Gastroesophageal sphincter (tissue), 4 donors: ENCODE measurements around the gene ANK2. TPM values are rescaled to one million over a fixed set of nuclear protein-coding genes. Genes with fewer than 3 reads are reported as not detected.

Experiments
- ATAC-seq: fragments of 150-250 bp; one replicate; pipeline ENCODE4 v1.9.1; 2016; ENCODE audit warnings: mild to moderate bottlenecking, moderate library complexity
- H3K27ac ChIP-seq, 4 donors: fragments of 200-600 bp; sonication (generic) in 3 of 4; 1 replicate in 3 of 4; 2 replicates in 1 of 4; pipeline ENCODE4 v1.5.1; 2016 to 2019
- H3K27me3 ChIP-seq: fragments of 200-600 bp; sonication (generic); one replicate; pipeline ENCODE4 v1.5.1; 2019
- H3K36me3 ChIP-seq, 2 donors: fragments of 200-600 bp; sonication (generic); one replicate each; pipeline ENCODE4 v1.5.1; 2019; ENCODE audit warnings: control low read depth in 1 of 2
- H3K4me1 ChIP-seq, 3 donors: fragments of 200-600 bp; sonication (generic); 1 replicate in 2 of 3; 2 replicates in 1 of 3; pipeline ENCODE4 v1.5.1; 2016 to 2019; ENCODE audit warnings: control low read depth in 2 of 3
- H3K4me3 ChIP-seq, 2 donors: fragments of 200-600 bp; sonication (generic); one replicate each; pipeline ENCODE4 v1.5.1; 2019; ENCODE audit warnings: mild to moderate bottlenecking in 1 of 2, moderate library complexity in 1 of 2
- H3K9me3 ChIP-seq, 3 donors: fragments of 200-600 bp; sonication (generic); one replicate each; pipeline ENCODE4 v1.5.1; 2017 to 2019; ENCODE audit warnings: control low read depth in 2 of 3
- EP300 ChIP-seq: sonication (generic); formaldehyde crosslinking; IDR thresholded peaks from one replicate; pipeline ENCODE4 v1.6.1; 2017; ENCODE audit warnings: antibody characterized with exemption, mild to moderate bottlenecking
- POLR2A ChIP-seq, 2 donors: fragments of 450-650 bp; IDR thresholded peaks; one replicate each; pipeline ENCODE4 v1.6.1; 2017; ENCODE audit warnings: antibody characterized with exemption in 2 of 2, mild to moderate bottlenecking in 2 of 2, moderate library complexity in 1 of 2
- POLR2AphosphoS5 ChIP-seq: sonication (generic); formaldehyde crosslinking; IDR thresholded peaks from one replicate; pipeline ENCODE4 v1.6.1; 2017; ENCODE audit warnings: antibody characterized with exemption
- WGBS, 2 donors: methylation state at CpG; one replicate each; pipeline ENCODE4 v1.1.5; 2018; ENCODE audit warnings: low coverage in 1 of 2; 5-methylcytosine and 5-hydroxymethylcytosine counted together
- total RNA-seq, 4 donors: library from RNA; depleted of rRNA; stranded (reverse); fragments of >200 nt; gene quantifications; one replicate each; pipeline ENCODE4 v1.1.0, GENCODE V29; 2016
- TF ChIP-seq, protein P1 (sequence below), 4 experiments: fragments of 200-600 bp in 2 of 4; fragments of 450-650 bp in 2 of 4; sonication (generic) in 1 of 4; IDR thresholded peaks; one replicate each; pipeline ENCODE4 v1.5.1; 2017 to 2019; ENCODE audit warnings: antibody characterized with exemption in 4 of 4, mild to moderate bottlenecking in 2 of 4, moderate library complexity in 2 of 4

ANK2 gene
- total RNA-seq, 4 donors from 2014 or later: 84.9 to 104 (median 91.5) TPM

DNA sequence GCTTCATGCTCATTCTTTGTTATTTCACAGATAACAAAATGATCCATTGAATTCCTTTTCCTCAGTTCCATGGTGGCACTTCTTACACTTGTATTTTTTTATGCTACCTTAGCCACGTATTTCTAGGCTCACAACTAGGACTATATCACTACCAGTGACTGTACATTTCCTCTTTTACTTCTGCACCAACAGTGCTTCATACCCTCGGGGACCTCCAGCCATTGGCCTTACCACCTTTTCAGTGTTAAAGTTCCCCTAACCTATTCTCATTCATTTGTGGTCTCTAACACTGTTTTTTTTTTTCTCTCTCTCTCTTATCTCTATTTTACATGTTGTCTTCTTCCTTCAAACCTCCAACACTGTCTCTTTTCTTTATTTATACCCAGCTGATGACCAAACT, 315.9 kb downstream of the ANK2 start:
- Histone ChIP-seq H3K27me3 (no peaks in the 10 kb centered on the region), H3K36me3 (peaks cover 0 to 80% of the 10 kb centered on the region in 2 donors), H3K4me1 (no peaks in the 10 kb centered on the region), H3K4me3 (no peak overlapping the region), H3K27ac (no peak overlapping the region), H3K9me3 (no peaks in the 10 kb centered on the region)
- TF ChIP-seq, protein P1, sequence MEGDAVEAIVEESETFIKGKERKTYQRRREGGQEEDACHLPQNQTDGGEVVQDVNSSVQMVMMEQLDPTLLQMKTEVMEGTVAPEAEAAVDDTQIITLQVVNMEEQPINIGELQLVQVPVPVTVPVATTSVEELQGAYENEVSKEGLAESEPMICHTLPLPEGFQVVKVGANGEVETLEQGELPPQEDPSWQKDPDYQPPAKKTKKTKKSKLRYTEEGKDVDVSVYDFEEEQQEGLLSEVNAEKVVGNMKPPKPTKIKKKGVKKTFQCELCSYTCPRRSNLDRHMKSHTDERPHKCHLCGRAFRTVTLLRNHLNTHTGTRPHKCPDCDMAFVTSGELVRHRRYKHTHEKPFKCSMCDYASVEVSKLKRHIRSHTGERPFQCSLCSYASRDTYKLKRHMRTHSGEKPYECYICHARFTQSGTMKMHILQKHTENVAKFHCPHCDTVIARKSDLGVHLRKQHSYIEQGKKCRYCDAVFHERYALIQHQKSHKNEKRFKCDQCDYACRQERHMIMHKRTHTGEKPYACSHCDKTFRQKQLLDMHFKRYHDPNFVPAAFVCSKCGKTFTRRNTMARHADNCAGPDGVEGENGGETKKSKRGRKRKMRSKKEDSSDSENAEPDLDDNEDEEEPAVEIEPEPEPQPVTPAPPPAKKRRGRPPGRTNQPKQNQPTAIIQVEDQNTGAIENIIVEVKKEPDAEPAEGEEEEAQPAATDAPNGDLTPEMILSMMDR (IDR thresholded peaks at IDR 0.05): no peak
- no peak for TF ChIP-seq EP300
- ATAC-seq: no peak
- 72 to 89% methylated on average over 1 to 2 of the region's 2 CpGs for WGBS, 2 donors

DNA sequence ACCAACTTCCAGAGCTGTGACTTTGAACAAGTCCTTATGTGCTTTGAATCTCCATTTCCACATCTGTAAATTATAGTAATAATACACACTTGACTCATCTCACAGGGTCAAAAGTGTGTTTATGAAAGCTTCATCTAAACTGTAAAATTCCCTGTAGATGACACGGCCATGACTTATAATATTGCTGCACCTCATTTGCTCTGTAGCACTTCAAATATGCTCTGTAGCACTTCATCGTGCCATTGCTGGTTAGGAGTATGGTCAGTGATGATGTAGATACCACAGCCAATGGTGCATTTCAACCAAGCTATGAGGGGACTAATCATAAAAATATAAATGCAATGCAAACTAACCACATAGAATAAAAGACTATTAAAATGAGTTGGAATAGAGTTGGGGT, 318.6 kb downstream of the ANK2 start:
- Histone ChIP-seq H3K27me3 (no peaks in the 10 kb centered on the region), H3K36me3 (peaks cover 0 to 96% of the 10 kb centered on the region in 2 donors), H3K27ac (no peak overlapping the region), H3K4me1 (no peaks in the 10 kb centered on the region), H3K4me3 (no peak overlapping the region), H3K9me3 (no peaks in the 10 kb centered on the region)
- WGBS, 2 donors: 39 to 40% methylated on average over 2 of the region's 2 CpGs
- no peak for TF ChIP-seq POLR2AphosphoS5
- ATAC-seq: no peak

DNA sequence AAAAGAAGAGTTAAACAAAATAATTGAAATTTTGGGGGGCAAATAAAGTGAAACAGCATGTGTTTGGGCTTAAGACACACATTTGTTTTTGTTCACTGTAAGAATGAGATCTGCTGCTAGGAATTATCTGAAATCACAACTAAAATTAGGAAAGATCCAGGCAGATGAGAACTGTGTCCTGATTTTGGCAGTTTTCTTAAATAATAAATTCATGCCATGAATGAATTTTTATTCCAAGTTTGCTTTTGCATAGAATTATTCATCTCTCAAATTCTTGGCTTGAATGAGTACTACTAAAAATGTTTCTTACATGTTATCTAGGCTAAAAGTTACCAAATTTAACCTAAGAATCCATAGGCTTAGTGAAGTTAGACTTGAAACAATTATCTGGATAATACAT, 321.7 kb downstream of the ANK2 start:
- Histone ChIP-seq H3K27ac (no peak overlapping the region), H3K36me3 (peaks cover 0 to 86% of the 10 kb centered on the region in 2 donors), H3K4me1 (peaks cover 0 to 4% (median 0%) of the 10 kb centered on the region in 3 donors), H3K4me3 (no peak overlapping the region), H3K9me3 (no peaks in the 10 kb centered on the region), H3K27me3 (no peaks in the 10 kb centered on the region)
- ATAC-seq: no peak
- TF ChIP-seq, protein P1 (IDR thresholded peaks at IDR 0.05): no peak
- TF ChIP-seq EP300 (no peak), POLR2AphosphoS5 (no peak), POLR2A (IDR thresholded peaks at IDR 0.05) (no peak)

DNA sequence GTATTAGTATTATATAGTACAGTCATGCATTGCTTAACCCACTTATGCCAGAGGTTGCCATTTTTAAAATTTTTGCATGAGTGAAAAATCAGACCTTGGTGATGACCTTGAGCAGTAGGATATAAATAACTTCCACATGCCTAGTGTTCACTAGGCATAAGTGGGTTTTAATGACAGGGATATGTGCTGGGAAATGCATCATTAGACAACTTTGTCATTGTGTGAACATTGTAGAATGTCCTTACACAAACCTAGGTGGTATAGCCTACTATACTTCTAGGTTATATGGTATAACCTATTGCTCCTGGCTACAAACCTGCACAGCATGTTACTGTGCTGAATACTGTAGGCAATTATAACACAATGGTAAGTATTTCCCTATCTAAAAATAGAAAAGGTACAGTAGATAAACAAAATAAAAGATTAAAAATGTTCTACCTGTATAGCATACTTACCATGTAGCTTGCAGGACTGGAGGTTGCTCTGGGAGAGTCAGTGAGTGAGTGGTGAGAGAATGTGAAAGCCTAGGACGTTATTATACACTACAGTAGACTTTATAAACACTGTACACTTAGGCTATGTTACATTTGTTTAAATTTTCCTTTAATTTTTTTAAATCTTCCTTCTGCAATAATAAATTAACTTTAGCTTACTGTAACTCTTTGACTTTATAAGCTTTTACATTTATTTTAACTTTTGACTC, 326.7 kb downstream of the ANK2 start:
- ATAC-seq: no peak
- no peaks in the 10 kb centered on the region for H3K9me3 ChIP-seq
- TF ChIP-seq POLR2AphosphoS5 (no peak), POLR2A (IDR thresholded peaks at IDR 0.05) (no peak), EP300 (no peak)
- TF ChIP-seq, protein P1 (IDR thresholded peaks at IDR 0.05): no peak
- WGBS, 2 donors: 15 to 43% methylated on average over 1 of the region's 1 CpG
- peaks cover 0 to 45% of the 10 kb centered on the region in 2 donors for H3K36me3 ChIP-seq
- H3K4me1 ChIP-seq: peaks cover 0 to 7% (median 0%) of the 10 kb centered on the region in 3 donors
- H3K27me3 ChIP-seq: no peaks in the 10 kb centered on the region
- H3K4me3 ChIP-seq: no peak overlapping the region
- H3K27ac ChIP-seq: no peak overlapping the region

DNA sequence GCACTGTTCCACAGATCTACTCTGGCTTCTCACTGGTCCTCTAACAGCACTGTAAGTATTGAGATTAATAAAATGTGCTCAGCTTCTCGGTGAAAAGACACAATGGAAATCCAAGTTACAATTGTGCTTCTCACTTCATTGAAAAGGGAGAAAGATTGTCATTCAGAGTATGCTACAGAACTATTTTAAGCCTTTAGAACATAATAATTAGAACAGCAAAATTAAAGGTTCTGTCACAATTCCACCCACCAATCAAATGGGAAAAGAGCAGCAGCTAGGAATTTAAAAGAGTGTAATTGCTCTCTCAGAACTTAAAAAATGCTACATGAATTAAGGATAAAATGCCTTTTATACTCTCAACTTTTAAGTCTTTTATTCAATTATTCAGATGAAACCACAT, 329.4 kb downstream of the ANK2 start:
- 80% methylated on average over 1 of the region's 1 CpG; no CpG with 5 or more reads in 1 of the 2 donors for WGBS, 2 donors

More for the DNA sequence above, 329.4 kb downstream of the ANK2 start:
- Histone ChIP-seq H3K9me3 (no peaks in the 10 kb centered on the region), H3K4me1 (peaks cover 0 to 31% (median 11%) of the 10 kb centered on the region in 3 donors), H3K27ac (no peak overlapping the region), H3K36me3 (peaks cover 0 to 32% of the 10 kb centered on the region in 2 donors), H3K4me3 (no peak overlapping the region), H3K27me3 (no peaks in the 10 kb centered on the region)
- ATAC-seq: no peak
- TF ChIP-seq EP300 (no peak), POLR2AphosphoS5 (no peak), POLR2A (IDR thresholded peaks at IDR 0.05) (no peak)
- TF ChIP-seq, protein P1 (IDR thresholded peaks at IDR 0.05): no peak
